NT2/D1 (cell line): ENCODE measurements around the gene PTPN6.

ENCODE experiments used
- SUZ12 ChIP-seq: IDR thresholded peaks from 2 replicates; pipeline ENCODE4 v1.6.1; 2011; ENCODE audit not compliant: insufficient read length, insufficient read depth; ENCODE audit errors: extremely low read depth
- YY1 ChIP-seq: IDR thresholded peaks from 2 replicates; pipeline ENCODE4 v1.6.1; 2011; ENCODE audit not compliant: insufficient read length, insufficient read depth

- TF ChIP-seq YY1 (no peak), SUZ12 (no peak)
These were observed 47.7 kb downstream of the PTPN6 start for GRCh38 chr12:6998715-6999451.
